K562 (cell line): ENCODE results near the gene MDC1. TPM values are rescaled to one million over a fixed set of nuclear protein-coding genes. Genes with fewer than 3 reads are reported as not detected.

Experiments
- ARID1B ChIP-seq: fragments of 450-650 bp; IDR thresholded peaks from 2 replicates; pipeline ENCODE4 v1.6.1; 2016; ENCODE audit warnings: antibody characterized with exemption, mild to moderate bottlenecking, inconsistent platforms
- ATF1 ChIP-seq, 2 experiments: fragments of 450-650 bp in 1 of 2; IDR thresholded peaks; 2 replicates each; pipeline ENCODE4 v1.6.1; 2016; ENCODE audit warnings: missing compliant biosample characterization in 1 of 2, missing genetic modification characterization in 1 of 2
- CC2D1A ChIP-seq: fragments of 450-650 bp; IDR thresholded peaks from 2 replicates; pipeline ENCODE4 v1.6.1; 2017; ENCODE audit warnings: mild to moderate bottlenecking
- CHD4 ChIP-seq: fragments of 200-600 bp; sonication (generic); IDR thresholded peaks from 3 replicates; pipeline ENCODE4 v1.6.1; 2012; ENCODE audit warnings: low read depth, mild to moderate bottlenecking, mixed read lengths, low read length, inconsistent platforms; ENCODE audit not compliant: insufficient read depth, insufficient replicate concordance, poor library complexity, severe bottlenecking
- CTBP1 ChIP-seq: fragments of 450-650 bp; IDR thresholded peaks from 2 replicates; pipeline ENCODE4 v1.6.1; 2016; ENCODE audit warnings: borderline replicate concordance
- GABPB1 ChIP-seq: sonication (generic); formaldehyde crosslinking; IDR thresholded peaks from 2 replicates; pipeline ENCODE4 v1.8.0; 2022; ENCODE audit warnings: mild to moderate bottlenecking, missing genetic modification reagents
- HDAC1 ChIP-seq, 2 experiments: fragments of 450-650 bp; IDR thresholded peaks; 2 replicates each; pipeline ENCODE4 v1.6.1; 2016 to 2017; ENCODE audit warnings: inconsistent platforms in 1 of 2, mild to moderate bottlenecking in 1 of 2, moderate library complexity in 1 of 2
- HEY1 ChIP-seq: fragments of 250-450 bp; sonication (Bioruptor Pico); IDR thresholded peaks from 2 replicates; pipeline ENCODE4 v1.5.0; 2020; ENCODE audit warnings: mild to moderate bottlenecking, moderate library complexity, borderline replicate concordance
- KAT7 ChIP-seq: sonication (generic); formaldehyde crosslinking; IDR thresholded peaks from 2 replicates; pipeline ENCODE4 v1.8.0; 2022; ENCODE audit warnings: missing genetic modification reagents, mild to moderate bottlenecking, borderline replicate concordance
- KDM2B ChIP-seq: fragments of 250-450 bp; sonication (Bioruptor Pico); IDR thresholded peaks from 2 replicates; pipeline ENCODE4 v1.8.0; 2021; ENCODE audit warnings: mild to moderate bottlenecking, moderate library complexity
- KLF16 ChIP-seq: IDR thresholded peaks from 2 replicates; pipeline ENCODE4 v1.6.1; 2016; ENCODE audit warnings: antibody characterized with exemption
- MEIS2 ChIP-seq: fragments of 450-650 bp; IDR thresholded peaks from 2 replicates; pipeline ENCODE4 v1.6.1; 2014; ENCODE audit warnings: mild to moderate bottlenecking; ENCODE audit not compliant: partially characterized antibody
- MTA1 ChIP-seq: fragments of 450-650 bp; IDR thresholded peaks from 2 replicates; pipeline ENCODE4 v1.6.1; 2017; ENCODE audit warnings: borderline replicate concordance
- NBN ChIP-seq: fragments of 450-650 bp; IDR thresholded peaks from 2 replicates; pipeline ENCODE4 v1.6.1; 2016; ENCODE audit warnings: low read depth, mild to moderate bottlenecking
- NR2C1 ChIP-seq, 2 experiments: fragments of 450-650 bp; IDR thresholded peaks; 2 replicates each; pipeline ENCODE4 v1.6.1; 2017; ENCODE audit warnings: mild to moderate bottlenecking in 2 of 2, antibody characterized with exemption in 1 of 2, inconsistent platforms in 1 of 2, missing compliant biosample characterization in 1 of 2, missing genetic modification characterization in 1 of 2
- PHB2 ChIP-seq: fragments of 450-650 bp; IDR thresholded peaks from 2 replicates; pipeline ENCODE4 v1.6.1; 2017; ENCODE audit warnings: low read depth
- POLR2A ChIP-seq: fragments of 450-650 bp; conservative IDR thresholded peaks from 2 replicates; pipeline ENCODE4 v1.6.1; 2016
- POLR2AphosphoS5 ChIP-seq: IDR thresholded peaks from 2 replicates; pipeline ENCODE4 v1.6.1; 2011; ENCODE audit warnings: mild to moderate bottlenecking, low read depth, low read length, moderate library complexity; ENCODE audit not compliant: control insufficient read depth, insufficient read depth
- PRMT5 ChIP-seq: sonication (generic); formaldehyde crosslinking; IDR thresholded peaks from 2 replicates; pipeline ENCODE4 v1.5.0; 2020; ENCODE audit warnings: missing genetic modification reagents
- RBFOX2 ChIP-seq: fragments of 200-400 bp; formaldehyde crosslinking; IDR thresholded peaks from 2 replicates; pipeline ENCODE4 v1.6.1; 2017; ENCODE audit warnings: low read depth, mild to moderate bottlenecking, low read length, moderate library complexity
- RFX7 ChIP-seq: fragments of 250-450 bp; sonication (Bioruptor Pico); IDR thresholded peaks from 2 replicates; pipeline ENCODE4 v1.5.1; 2021; ENCODE audit warnings: mild to moderate bottlenecking
- SIN3A ChIP-seq, 2 experiments: fragments of 150-350 bp in 1 of 2; IDR thresholded peaks; 2 replicates each; pipeline ENCODE4 v1.6.1; 2011 to 2016; ENCODE audit warnings: borderline replicate concordance in 2 of 2, low read depth in 2 of 2, low read length in 2 of 2, mild to moderate bottlenecking in 2 of 2, moderate library complexity in 2 of 2; ENCODE audit not compliant: control insufficient read depth in 1 of 2
- TEAD1 ChIP-seq, 2 experiments: fragments of 450-650 bp in 1 of 2; sonication (generic) in 1 of 2; formaldehyde crosslinking; IDR thresholded peaks; 2 replicates each; pipeline versions ENCODE4 v1.4.0 to v1.8.0; 2020 to 2022; ENCODE audit warnings: mild to moderate bottlenecking in 2 of 2, missing genetic modification reagents in 1 of 2
- ZNF175 ChIP-seq: fragments of 200-800 bp; sonication (Bioruptor generic); IDR thresholded peaks from 2 replicates; pipeline ENCODE4 v1.6.1; 2016; ENCODE audit warnings: low read depth, mild to moderate bottlenecking, missing genetic modification characterization, missing compliant biosample characterization
- ZNF311 ChIP-seq: fragments of 250-450 bp; sonication (Bioruptor Pico); IDR thresholded peaks from 2 replicates; pipeline ENCODE4 v1.4.0; 2020; ENCODE audit warnings: mild to moderate bottlenecking, moderate library complexity
- polyA plus RNA-seq, 8 experiments: library from polyadenylated mRNA; depleted of rRNA in 4 of 8; stranded (reverse) in 5 of 8; unstranded in 3 of 8; fragments of >200 nt; fragmentation: Nextera tagmentation in 2 of 8; fragmentation: Illumina TruSeq in 1 of 8; extraction: Ambion mirVana in 2 of 8; extraction: Trizol in 1 of 8; gene quantifications; 2 replicates each; pipeline versions ENCODE4 v1.2.1 to v1.2.3, GENCODE V29; 2011 to 2014; ENCODE audit warnings: inconsistent platforms in 1 of 8, missing spikeins in 1 of 8
- total RNA-seq, 7 experiments: library from RNA; depleted of rRNA in 6 of 7; stranded (reverse); fragments of >200 nt in 6 of 7; fragmentation: Illumina TruSeq in 2 of 7; extraction: Trizol in 2 of 7; gene quantifications; 2 replicates each; pipeline versions ENCODE4 v1.2.1 to v1.2.3, GENCODE V29; 2011 to 2021; ENCODE audit warnings: low replicate concordance in 1 of 7
- TF ChIP-seq, protein P1 (sequence below), 2 experiments: IDR thresholded peaks in 1 of 2; conservative IDR thresholded peaks in 1 of 2; 2 replicates each; pipeline ENCODE4 v1.6.1; 2016; ENCODE audit warnings: low read depth in 2 of 2, mild to moderate bottlenecking in 1 of 2, missing compliant biosample characterization in 1 of 2, missing genetic modification characterization in 1 of 2, moderate library complexity in 1 of 2

MDC1 gene
- total and polyA plus RNA-seq, 9 of the 15 experiments (the other 6 are each of a cell fraction or from before 2014, with no cell fraction given) = 8.2 to 114 (median 20.0) TPM

- TF ChIP-seq PHB2 (no peak), HDAC1 (IDR thresholded peaks at IDR 0.05) (peak; percentile 13 to 75; a peak in 2 of 4 replicates), ZNF311 (CRISPR knock-in tag) (no peak), RBFOX2 (0 out of 2 replicates have a peak, but pooled peaks have one; percentile 17), KLF16 (0 out of 2 replicates have a peak, but pooled peaks have one; percentile 49), HEY1 (no peak), GABPB1 (CRISPR knock-in tag) (peak; percentile 68), CTBP1 (peak; percentile 71; the same call in 1 of the 2 replicates), PRMT5 (CRISPR knock-in tag) (peak; percentile 30; the same call in 1 of the 2 replicates), POLR2AphosphoS5 (peak; percentile 42; the same call in 1 of the 2 replicates), ATF1 (CRISPR knock-in tag; IDR thresholded peaks at IDR 0.05) (no peak), ATF1 (tag; IDR thresholded peaks at IDR 0.05) (peak; percentile 24; the same call in 1 of the 2 replicates), NR2C1 (IDR thresholded peaks at IDR 0.05) (peak; percentile 46; the same call in 1 of the 2 replicates), NR2C1 (tag; IDR thresholded peaks at IDR 0.05) (no peak), MTA1 (peak; percentile 54; the same call in 1 of the 2 replicates), NBN (peak; percentile 76; the same call in 1 of the 2 replicates), MEIS2 (peak; percentile 68), SIN3A (IDR thresholded peaks at IDR 0.05; ENCODE audit: borderline replicate concordance in 2 of 2, control insufficient read depth in 1 of 2, low read depth in 2 of 2, low read length in 2 of 2) (peak; percentile 69 to 75; a peak in 2 of 4 replicates), TEAD1 (CRISPR knock-in tag; IDR thresholded peaks at IDR 0.05) (0 out of 4 replicates have a peak, but pooled peaks of 1 of the 2 experiments have one; percentile 29), POLR2A (peak; percentile 54), CHD4 (no peak), KDM2B (CRISPR knock-in tag) (no peak), ZNF175 (CRISPR knock-in tag) (0 out of 2 replicates have a peak, but pooled peaks have one; percentile 30), RFX7 (CRISPR knock-in tag) (0 out of 2 replicates have a peak, but pooled peaks have one; percentile 30), CC2D1A (peak; percentile 79), ARID1B (peak; percentile 26), KAT7 (CRISPR knock-in tag) (peak; percentile 93; the same call in 1 of the 2 replicates)
- TF ChIP-seq, protein P1, sequence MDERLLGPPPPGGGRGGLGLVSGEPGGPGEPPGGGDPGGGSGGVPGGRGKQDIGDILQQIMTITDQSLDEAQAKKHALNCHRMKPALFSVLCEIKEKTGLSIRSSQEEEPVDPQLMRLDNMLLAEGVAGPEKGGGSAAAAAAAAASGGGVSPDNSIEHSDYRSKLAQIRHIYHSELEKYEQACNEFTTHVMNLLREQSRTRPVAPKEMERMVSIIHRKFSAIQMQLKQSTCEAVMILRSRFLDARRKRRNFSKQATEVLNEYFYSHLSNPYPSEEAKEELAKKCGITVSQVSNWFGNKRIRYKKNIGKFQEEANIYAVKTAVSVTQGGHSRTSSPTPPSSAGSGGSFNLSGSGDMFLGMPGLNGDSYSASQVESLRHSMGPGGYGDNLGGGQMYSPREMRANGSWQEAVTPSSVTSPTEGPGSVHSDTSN (CRISPR knock-in tag; IDR thresholded peaks at IDR 0.05; ENCODE audit: low read depth) = no peak
- TF ChIP-seq, protein P1 (tag; conservative IDR thresholded peaks at IDR 0.05; ENCODE audit: low read depth) = peak; percentile 48; the same call in 1 of the 2 replicates
Observed at GRCh38 chr6:30722280-30723112, 5.4 kb upstream of the MDC1 start (continued).
